Measurements from ENCODE around the gene CPSF4.

The CPSF4 gene

GRCh38 chr7:99399597-99399996, 39.1 kb upstream of the CPSF4 start:
- no peak for DNase-seq (ENCODE audit: insufficient read length, low spot score)
- TF ChIP-seq CTCF (IDR thresholded peaks at IDR 0.05; ENCODE audit: insufficient read depth, missing control alignments), result no peak
- no peak for FAIRE-seq

GRCh38 chr7:99402854-99403253, 35.9 kb upstream of the CPSF4 start:
- DNase-seq (ENCODE audit: insufficient read length, low spot score) (no peak), FAIRE-seq (no peak)
- no peak for TF ChIP-seq CTCF (IDR thresholded peaks at IDR 0.05; ENCODE audit: insufficient read depth, missing control alignments)

DNA sequence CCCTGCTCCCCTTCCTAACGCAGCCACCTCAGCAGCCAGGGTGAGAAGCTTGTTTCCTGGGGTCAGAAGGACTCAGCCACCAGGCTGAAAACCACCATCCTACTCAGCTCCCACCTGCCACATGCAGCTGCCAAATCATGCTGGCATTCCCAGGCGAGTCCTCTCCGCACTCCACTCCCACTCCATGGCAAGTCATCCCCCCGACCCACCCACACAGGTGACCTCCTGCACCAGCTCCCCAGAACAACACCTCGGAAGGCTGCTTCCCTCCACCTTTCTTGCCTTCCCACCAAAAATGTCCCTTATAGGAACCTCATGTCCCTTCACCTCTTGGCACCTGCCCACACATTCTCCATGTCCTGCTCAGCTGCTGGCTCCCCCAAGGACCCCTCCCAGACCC, 35.0 kb upstream of the CPSF4 start:
- FAIRE-seq (no peak), DNase-seq (ENCODE audit: insufficient read length, low spot score) (no peak)
- no peak for TF ChIP-seq CTCF (IDR thresholded peaks at IDR 0.05; ENCODE audit: insufficient read depth, missing control alignments)

- TF ChIP-seq CTCF (IDR thresholded peaks at IDR 0.05; ENCODE audit: insufficient read depth, missing control alignments), result no peak
- no peak for DNase-seq (ENCODE audit: insufficient read length, low spot score)
- FAIRE-seq, result no peak
Measured at GRCh38 chr7:99404235-99404976, 34.3 kb upstream of the CPSF4 start.

- FAIRE-seq, result no peak
- DNase-seq (ENCODE audit: insufficient read length, low spot score), result no peak
- TF ChIP-seq CTCF (IDR thresholded peaks at IDR 0.05; ENCODE audit: insufficient read depth, missing control alignments), result no peak
Measured at GRCh38 chr7:99404977-99405320, 33.8 kb upstream of the CPSF4 start.

DNA sequence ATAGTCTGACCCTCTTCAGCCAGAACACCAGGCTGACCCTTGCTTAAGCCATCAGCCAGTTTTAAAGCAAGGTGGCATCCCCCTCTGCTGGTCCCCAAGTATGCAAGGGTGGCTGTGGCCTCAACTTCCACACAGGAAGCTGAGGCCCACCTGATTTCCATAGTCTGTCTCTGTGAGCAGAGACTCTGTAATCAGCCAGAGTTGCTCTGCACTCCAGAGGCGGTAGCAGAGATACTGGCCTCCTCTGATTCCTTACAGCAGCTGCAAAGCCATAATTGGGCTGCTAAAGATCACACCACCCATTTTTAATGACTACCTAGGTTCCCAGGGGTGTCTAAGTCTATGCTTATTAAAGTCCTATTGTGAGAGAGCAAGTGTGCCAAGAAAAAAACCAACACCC, 32.2 kb upstream of the CPSF4 start:
- no peak for TF ChIP-seq CTCF (IDR thresholded peaks at IDR 0.05; ENCODE audit: insufficient read depth, missing control alignments)
- FAIRE-seq (no peak), DNase-seq (ENCODE audit: insufficient read length, low spot score) (no peak)

GRCh38 chr7:99407872-99408378, 30.8 kb upstream of the CPSF4 start:
- no peak for TF ChIP-seq CTCF (IDR thresholded peaks at IDR 0.05; ENCODE audit: insufficient read depth, missing control alignments)
- FAIRE-seq (no peak), DNase-seq (ENCODE audit: insufficient read length, low spot score) (no peak)

Measured in D721Med (cell line).